NCI-H510A (cell line): ENCODE measurements around the gene DNAAF6.

Experiments used
- DNase-seq: peaks from one replicate; lab custom pipeline; 2025; lab: John Stamatoyannopoulos, UW

Gene DNAAF6

DNA sequence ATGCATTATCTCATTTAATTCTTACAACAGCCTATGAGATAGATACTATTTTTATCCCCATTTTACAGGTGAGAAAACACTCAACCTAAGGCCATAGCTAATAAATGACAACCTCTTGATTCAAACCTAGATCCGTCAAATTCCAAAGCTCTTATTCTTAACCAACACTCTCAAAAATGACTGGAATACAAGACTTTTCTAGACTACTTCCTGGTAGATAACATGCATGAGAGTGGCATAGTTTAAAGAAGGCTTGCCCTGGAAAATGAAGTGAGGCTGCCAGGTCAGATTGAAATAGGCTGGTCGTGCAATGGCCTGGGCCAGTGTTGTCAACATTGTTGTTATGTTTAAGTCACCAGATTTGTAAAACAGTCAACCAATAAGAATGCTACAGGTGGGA, 86.6 kb downstream of the DNAAF6 start:
- DNase-seq: no peak
